SK-N-MC (cell line): ENCODE results near the gene CDC45.

Experiments used
- DNase-seq: peaks from one replicate; pipeline ENCODE4 v3.0.0-alpha.2; 2011; ENCODE audit warnings: low read depth, low spot score
- H3K27ac ChIP-seq: fragments of 200-600 bp; sonication (generic); 2 replicates; pipeline ENCODE4 v1.5.1; 2016; ENCODE audit warnings: mixed run types
- H3K36me3 ChIP-seq: fragments of 200-600 bp; sonication (generic); 2 replicates; pipeline ENCODE4 v1.6.1; 2017; ENCODE audit warnings: antibody characterized with exemption, low read length, mixed read lengths; ENCODE audit not compliant: insufficient read depth
- H3K4me3 ChIP-seq: fragments of 200-600 bp; sonication (generic); 2 replicates; pipeline ENCODE4 v1.5.1; 2016
- H3K9ac ChIP-seq: fragments of 200-600 bp; sonication (generic); 2 replicates; pipeline ENCODE4 v1.8.0; 2017; ENCODE audit warnings: mixed run types, mixed read lengths; ENCODE audit not compliant: insufficient read length
- H3K9me3 ChIP-seq: fragments of 200-600 bp; sonication (generic); 2 replicates; pipeline ENCODE4 v1.6.1; 2017; ENCODE audit warnings: low read depth, mild to moderate bottlenecking, antibody characterized with exemption, low read length, moderate library complexity, mixed read lengths
- EZH2 ChIP-seq: fragments of 200-600 bp; sonication (generic); IDR thresholded peaks from one replicate; pipeline ENCODE4 v1.6.1; 2017; ENCODE audit warnings: antibody characterized with exemption
- FOXP2 ChIP-seq: optimal IDR thresholded peaks from 2 replicates; pipeline ENCODE3; 2011; ENCODE audit warnings: mild to moderate bottlenecking, moderate library complexity; ENCODE audit not compliant: insufficient read depth; ENCODE audit errors: extremely low read length, control extremely low read depth
- POLR2AphosphoS5 ChIP-seq: IDR thresholded peaks from 2 replicates; pipeline ENCODE4 v1.6.1; 2012; ENCODE audit warnings: mild to moderate bottlenecking, low read depth, low read length, borderline replicate concordance

Gene CDC45

GRCh38 chr22:19509923-19510322 lies 30.2 kb downstream of the CDC45 start:
- Histone ChIP-seq H3K9me3 (no peaks in the 10 kb centered on the region), H3K4me3 (no peak overlapping the region), H3K9ac (no peak overlapping the region), H3K36me3 (peaks cover 33% of the 10 kb centered on the region), H3K27ac (no peak overlapping the region)
- TF ChIP-seq FOXP2 (no peak), EZH2 (no peak), POLR2AphosphoS5 (no peak)
- no peak for DNase-seq

GRCh38 chr22:19510919-19511341 lies 31.2 kb downstream of the CDC45 start:
- TF ChIP-seq POLR2AphosphoS5 = no peak

GRCh38 chr22:19513823-19514222 lies 34.1 kb downstream of the CDC45 start:
- DNase-seq = no peak
- Histone ChIP-seq H3K27ac (no peak overlapping the region), H3K9ac (no peak overlapping the region), H3K9me3 (no peaks in the 10 kb centered on the region), H3K36me3 (peaks cover 39% of the 10 kb centered on the region), H3K4me3 (no peak overlapping the region)
- TF ChIP-seq EZH2 (no peak), FOXP2 (no peak), POLR2AphosphoS5 (no peak)

More at GRCh38 chr22:19510919-19511341, 31.2 kb downstream of the CDC45 start:
- no peak overlapping the region for H3K9ac ChIP-seq
- no peak overlapping the region for H3K4me3 ChIP-seq
- H3K27ac ChIP-seq = no peak overlapping the region
- peaks cover 39% of the 10 kb centered on the region for H3K36me3 ChIP-seq
- no peak for DNase-seq
- no peaks in the 10 kb centered on the region for H3K9me3 ChIP-seq

GRCh38 chr22:19514831-19515565 lies 35.3 kb downstream of the CDC45 start:
- H3K4me3 ChIP-seq = no peak overlapping the region
- TF ChIP-seq FOXP2 = no peak
- H3K27ac ChIP-seq = no peak overlapping the region
- no peak for DNase-seq
- peaks cover 39% of the 10 kb centered on the region for H3K36me3 ChIP-seq
- H3K9me3 ChIP-seq = no peaks in the 10 kb centered on the region
- H3K9ac ChIP-seq = no peak overlapping the region

GRCh38 chr22:19515654-19516377 lies 36.1 kb downstream of the CDC45 start:
- Histone ChIP-seq H3K9ac (no peak overlapping the region), H3K4me3 (no peak overlapping the region), H3K9me3 (no peaks in the 10 kb centered on the region), H3K36me3 (peaks cover 39% of the 10 kb centered on the region), H3K27ac (no peak overlapping the region)
- no peak for TF ChIP-seq POLR2AphosphoS5
- TF ChIP-seq FOXP2 = no peak
- no peak for TF ChIP-seq EZH2
- no peak for DNase-seq

- no peak overlapping the region for H3K9ac ChIP-seq
- H3K9me3 ChIP-seq = no peaks in the 10 kb centered on the region
- no peak for DNase-seq
- H3K27ac ChIP-seq = no peak overlapping the region
- TF ChIP-seq EZH2 (no peak), POLR2AphosphoS5 (no peak), FOXP2 (no peak)
- H3K4me3 ChIP-seq = no peak overlapping the region
- H3K36me3 ChIP-seq = peaks cover 38% of the 10 kb centered on the region
Measured at GRCh38 chr22:19516378-19517170, 36.9 kb downstream of the CDC45 start.

GRCh38 chr22:19517171-19517500 lies 37.4 kb downstream of the CDC45 start:
- Histone ChIP-seq H3K36me3 (peaks cover 32% of the 10 kb centered on the region), H3K27ac (no peak overlapping the region), H3K4me3 (no peak overlapping the region), H3K9me3 (no peaks in the 10 kb centered on the region), H3K9ac (no peak overlapping the region)
- DNase-seq = no peak
- TF ChIP-seq POLR2AphosphoS5 = no peak
- TF ChIP-seq EZH2 = no peak
- TF ChIP-seq FOXP2 = no peak

GRCh38 chr22:19517919-19518611 lies 38.3 kb downstream of the CDC45 start:
- Histone ChIP-seq H3K4me3 (no peak overlapping the region), H3K36me3 (peaks cover 23% of the 10 kb centered on the region), H3K9ac (no peak overlapping the region), H3K27ac (no peak overlapping the region), H3K9me3 (no peaks in the 10 kb centered on the region)
- no peak for DNase-seq
- TF ChIP-seq POLR2AphosphoS5 = no peak
- no peak for TF ChIP-seq EZH2
- TF ChIP-seq FOXP2 = no peak
